GM23338 (cell line): ENCODE results near the gene TTC28. TPM values are rescaled to one million over a fixed set of nuclear protein-coding genes. Genes with fewer than 3 reads are reported as not detected.

Source experiments
- ATAC-seq: fragments of 200-7000 bp; cut with Tn5 transposase; 3 replicates; pipeline ENCODE4 v1.9.1; 2020
- DNase-seq: peaks from one replicate; pipeline ENCODE4 v3.0.0-alpha.2; 2015; ENCODE audit warnings: low spot score
- H2AFZ ChIP-seq: fragments of 200-600 bp; sonication (generic); 2 replicates; pipeline ENCODE4 v1.8.0; 2016; ENCODE audit warnings: antibody characterized with exemption, mild to moderate bottlenecking, moderate library complexity
- H3F3A ChIP-seq: fragments of 200-600 bp; sonication (generic); replicated peaks from 2 replicates; pipeline ENCODE4 v1.8.0; 2017; ENCODE audit warnings: antibody characterized with exemption, mixed run types, low read depth
- H3K27ac ChIP-seq: fragments of 200-600 bp; sonication (generic); 2 replicates; pipeline ENCODE4 v1.6.1; 2016; ENCODE audit warnings: low read depth
- H3K27me3 ChIP-seq: fragments of 200-600 bp; sonication (generic); 2 replicates; pipeline ENCODE4 v1.8.0; 2016; ENCODE audit warnings: mild to moderate bottlenecking, mixed run types, moderate library complexity; ENCODE audit not compliant: insufficient read depth
- H3K36me3 ChIP-seq: fragments of 200-600 bp; sonication (generic); 2 replicates; pipeline ENCODE4 v1.8.0; 2016; ENCODE audit warnings: mild to moderate bottlenecking; ENCODE audit not compliant: insufficient read depth
- H3K4me1 ChIP-seq: fragments of 200-600 bp; sonication (generic); 2 replicates; pipeline ENCODE4 v1.8.0; 2016; ENCODE audit warnings: mild to moderate bottlenecking, moderate library complexity; ENCODE audit not compliant: insufficient read depth
- H3K4me2 ChIP-seq: fragments of 200-600 bp; sonication (generic); 2 replicates; pipeline ENCODE4 v1.7.1; 2017; ENCODE audit warnings: mixed run types
- H3K4me3 ChIP-seq: fragments of 200-600 bp; sonication (generic); 2 replicates; pipeline ENCODE4 v1.6.1; 2016; ENCODE audit warnings: mixed run types
- H3K79me2 ChIP-seq: fragments of 200-600 bp; sonication (generic); replicated peaks from 2 replicates; pipeline ENCODE4 v1.8.0; 2017; ENCODE audit warnings: mild to moderate bottlenecking; ENCODE audit not compliant: insufficient read depth
- H3K9me2 ChIP-seq: fragments of 200-600 bp; sonication (generic); 2 replicates; pipeline ENCODE4 v1.8.0; 2017; ENCODE audit not compliant: insufficient read depth
- H4K20me1 ChIP-seq: fragments of 200-600 bp; sonication (generic); replicated peaks from 2 replicates; pipeline ENCODE4 v1.8.0; 2017; ENCODE audit warnings: mild to moderate bottlenecking; ENCODE audit not compliant: insufficient read depth
- H3K27ac Mint-ChIP-seq: 2 replicates; pipeline ENCODE4 v1.8.0; 2020; ENCODE audit warnings: inconsistent platforms, mild to moderate bottlenecking, moderate library complexity, mixed read lengths
- H3K27me3 Mint-ChIP-seq: 3 replicates; pipeline ENCODE4 v1.8.0; 2022; ENCODE audit warnings: low read depth, mild to moderate bottlenecking, moderate library complexity, mixed read lengths, inconsistent platforms; ENCODE audit not compliant: insufficient read depth, poor library complexity
- H3K36me3 Mint-ChIP-seq: 3 replicates; pipeline ENCODE4 v1.8.0; 2021; ENCODE audit warnings: low read depth, mild to moderate bottlenecking, inconsistent platforms, moderate library complexity, mixed read lengths
- H3K4me1 Mint-ChIP-seq: 3 replicates; pipeline ENCODE4 v1.8.0; 2020; ENCODE audit warnings: mild to moderate bottlenecking, inconsistent platforms, mixed read lengths
- H3K4me3 Mint-ChIP-seq: 3 replicates; pipeline ENCODE4 v1.8.0; 2021; ENCODE audit warnings: moderate library complexity, mild to moderate bottlenecking, inconsistent platforms, mixed read lengths
- H3K9me3 Mint-ChIP-seq: 3 replicates; pipeline ENCODE4 v1.8.0; 2020; ENCODE audit warnings: moderate library complexity, mild to moderate bottlenecking, inconsistent platforms, mixed read lengths
- CREB1 ChIP-seq: fragments of 250-450 bp; sonication (Bioruptor Pico); IDR thresholded peaks from 2 replicates; pipeline ENCODE4 v1.5.0; 2020; ENCODE audit warnings: low read depth, mild to moderate bottlenecking, moderate library complexity
- CTCF ChIP-seq, 2 experiments: fragments of 200-600 bp in 1 of 2; sonication (generic) in 1 of 2; conservative IDR thresholded peaks; 2 replicates each; pipeline versions ENCODE4 v1.5.1 to v1.6.1; 2016 to 2017; ENCODE audit warnings: antibody characterized with exemption in 2 of 2, low read depth in 2 of 2, mild to moderate bottlenecking in 2 of 2, moderate library complexity in 1 of 2
- ETS1 ChIP-seq: IDR thresholded peaks from 2 replicates; pipeline ENCODE4 v1.6.1; 2016; ENCODE audit warnings: antibody characterized with exemption
- EZH2 ChIP-seq: fragments of 200-600 bp; sonication (generic); IDR thresholded peaks from one replicate; pipeline ENCODE4 v1.8.0; 2017; ENCODE audit warnings: antibody characterized with exemption, mild to moderate bottlenecking, low read depth; ENCODE audit not compliant: unreplicated experiment
- EZH2phosphoT487 ChIP-seq: fragments of 200-600 bp; sonication (generic); IDR thresholded peaks from one replicate; pipeline ENCODE4 v1.8.1; 2018; ENCODE audit warnings: antibody characterized with exemption; ENCODE audit not compliant: unreplicated experiment
- JUNB ChIP-seq: IDR thresholded peaks from one replicate; pipeline ENCODE4 v1.6.1; 2016; ENCODE audit warnings: antibody characterized with exemption; ENCODE audit not compliant: unreplicated experiment
- NANOG ChIP-seq: IDR thresholded peaks from 2 replicates; pipeline ENCODE4 v1.6.1; 2016; ENCODE audit warnings: antibody characterized with exemption, borderline replicate concordance
- POLR2AphosphoS5 ChIP-seq: IDR thresholded peaks from 2 replicates; pipeline ENCODE4 v1.6.1; 2016; ENCODE audit warnings: antibody characterized with exemption, low read depth
- REST ChIP-seq: IDR thresholded peaks from one replicate; pipeline ENCODE4 v1.6.1; 2018; ENCODE audit warnings: antibody characterized with exemption; ENCODE audit not compliant: unreplicated experiment
- STAT1 ChIP-seq: IDR thresholded peaks from one replicate; pipeline ENCODE4 v1.6.1; 2016; ENCODE audit warnings: antibody characterized with exemption; ENCODE audit not compliant: unreplicated experiment
- ZNF114 ChIP-seq: fragments of 250-450 bp; sonication (Bioruptor Pico); IDR thresholded peaks from 2 replicates; pipeline ENCODE4 v1.5.0; 2020; ENCODE audit warnings: mild to moderate bottlenecking, moderate library complexity
- ZNF331 ChIP-seq: fragments of 250-450 bp; sonication (Bioruptor Pico); IDR thresholded peaks from 2 replicates; pipeline ENCODE4 v1.5.0; 2020; ENCODE audit warnings: low read depth, mild to moderate bottlenecking, moderate library complexity
- polyA plus RNA-seq: library from polyadenylated mRNA; unstranded; fragments of >200 nt; fragmentation: Nextera tagmentation; extraction: Ambion mirVana; gene quantifications from 2 replicates; pipeline ENCODE4 v1.2.1, GENCODE V29; 2016
- total RNA-seq: library from RNA; depleted of rRNA; stranded (reverse); fragments of >200 nt; shearing (Covaris generic); gene quantifications from 2 replicates; pipeline ENCODE4 v1.2.3, GENCODE V29; 2014

The TTC28 gene
- total and polyA plus RNA-seq, 2 experiments from 2014 or later: 4.5 to 16.1 TPM

GRCh38 chr22:28118957-28119631 is 560.5 kb downstream of the TTC28 start:
- no peaks in the 10 kb centered on the region for H3F3A ChIP-seq
- H3K9me3 Mint-ChIP-seq: no peaks in the 10 kb centered on the region
- no peak overlapping the region for H3K27ac ChIP-seq
- no peak overlapping the region for H3K4me3 ChIP-seq
- no peaks in the 10 kb centered on the region for H4K20me1 ChIP-seq
- H3K27me3 ChIP-seq: no peaks in the 10 kb centered on the region
- H3K79me2 ChIP-seq: no peaks in the 10 kb centered on the region
- H3K4me2 ChIP-seq: no peak overlapping the region
- no peak for TF ChIP-seq ZNF114 (CRISPR knock-in tag)
- no peak overlapping the region for H3K4me3 Mint-ChIP-seq
- no peak overlapping the region for H3K27ac Mint-ChIP-seq
- DNase-seq: no peak
- no peaks in the 10 kb centered on the region for H3K9me2 ChIP-seq
- peaks cover 11% of the 10 kb centered on the region for H3K4me1 Mint-ChIP-seq
- peaks cover 1% of the 10 kb centered on the region for H3K27me3 Mint-ChIP-seq
- no peaks in the 10 kb centered on the region for H3K36me3 ChIP-seq
- no peaks in the 10 kb centered on the region for H3K36me3 Mint-ChIP-seq
- no peak for ATAC-seq
- peaks cover 7% of the 10 kb centered on the region for H3K4me1 ChIP-seq
- no peak overlapping the region for H2AFZ ChIP-seq

- peak; percentile 27 for DNase-seq
- H4K20me1 ChIP-seq: no peaks in the 10 kb centered on the region
- no peaks in the 10 kb centered on the region for H3F3A ChIP-seq
- no peaks in the 10 kb centered on the region for H3K79me2 ChIP-seq
- no peaks in the 10 kb centered on the region for H3K9me2 ChIP-seq
- Mint-ChIP-seq H3K4me1 (peaks cover 31% of the 10 kb centered on the region), H3K9me3 (no peaks in the 10 kb centered on the region; the same call in 2 of the 3 replicates), H3K36me3 (no peaks in the 10 kb centered on the region), H3K4me3 (no peak overlapping the region), H3K27ac (no peak overlapping the region), H3K27me3 (peaks cover 3% of the 10 kb centered on the region)
- no peaks in the 10 kb centered on the region for H3K27me3 ChIP-seq
- no peak; the same call in 2 of the 3 replicates for ATAC-seq
- H3K4me2 ChIP-seq: no peak overlapping the region
- no peak overlapping the region for H3K4me3 ChIP-seq
- H3K36me3 ChIP-seq: no peaks in the 10 kb centered on the region
- H2AFZ ChIP-seq: no peak overlapping the region
- H3K4me1 ChIP-seq: peaks cover 13% of the 10 kb centered on the region
- H3K27ac ChIP-seq: no peak overlapping the region
- TF ChIP-seq EZH2phosphoT487 (no peak), JUNB (no peak), CTCF (conservative IDR thresholded peaks at IDR 0.05; ENCODE audit: low read depth in 2 of 2) (no peak), ZNF114 (CRISPR knock-in tag) (no peak), EZH2 (no peak), ZNF331 (CRISPR knock-in tag) (no peak), POLR2AphosphoS5 (no peak), REST (no peak), NANOG (no peak), ETS1 (no peak), STAT1 (no peak), CREB1 (no peak)
Observed at GRCh38 chr22:28116219-28116673, 563.4 kb downstream of the TTC28 start.
